GM18526 (cell line): ENCODE measurements around the gene NCK2.

ENCODE experiments used
- POLR2A ChIP-seq: IDR thresholded peaks from 3 replicates; pipeline ENCODE4 v1.6.1; 2011; ENCODE audit not compliant: insufficient read length; ENCODE audit errors: extremely low read depth

The NCK2 gene

DNA sequence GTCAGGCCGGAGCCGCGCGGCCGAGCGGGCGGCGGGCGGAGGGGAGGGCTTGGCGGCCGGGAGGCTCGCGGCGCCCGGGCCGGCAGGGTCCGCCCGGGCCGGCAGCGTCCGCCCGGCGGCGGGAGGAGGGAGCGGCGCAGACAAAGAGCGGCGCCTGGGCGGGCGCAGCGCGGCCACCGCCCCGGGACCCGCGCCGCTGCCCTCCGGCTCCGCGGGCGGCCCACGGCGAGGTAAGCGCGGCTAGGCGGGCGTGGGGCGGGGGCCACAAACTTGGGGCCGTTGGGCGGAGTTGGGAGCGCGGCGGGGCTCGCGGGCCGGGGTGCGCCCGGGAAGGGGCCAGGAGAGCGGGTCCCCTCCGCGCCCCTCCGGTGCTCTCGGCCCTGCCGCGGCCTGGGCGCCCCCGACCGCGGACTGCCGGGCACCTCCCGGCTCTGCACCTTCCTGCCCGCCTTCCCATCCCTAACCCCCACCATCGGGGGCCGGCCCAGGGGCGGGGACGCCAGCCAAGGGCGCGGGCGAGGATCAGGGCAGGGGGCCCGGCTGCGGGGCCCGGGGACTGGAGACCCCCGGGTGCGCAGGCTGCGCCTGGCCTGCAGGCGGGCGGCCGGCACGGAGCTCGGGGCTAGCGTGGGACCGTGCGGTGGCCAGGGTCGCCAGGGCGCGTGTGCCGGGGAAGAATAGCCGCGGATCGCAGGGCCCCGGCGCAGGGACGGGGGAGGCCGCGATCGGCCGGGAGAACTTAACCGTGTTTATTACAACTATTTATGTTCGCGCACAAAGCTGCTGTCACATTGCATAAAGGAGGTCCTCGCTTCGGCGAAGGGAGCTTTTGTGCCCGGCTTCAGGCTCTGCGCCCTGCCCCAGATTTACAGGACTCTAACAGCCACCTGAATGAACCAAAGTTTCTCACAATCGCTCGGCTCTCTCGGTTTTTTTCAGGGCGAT is at the start of gene NCK2:
TSS of gene NCK2 (plus strand) at position 4 of the 945 bp plus-strand sequence. CDS start 110,152 bp downstream, outside the sequence.
- peak; percentile 43 for TF ChIP-seq POLR2A

GRCh38 chr2:105697781-105698449 is 46.8 kb upstream of the NCK2 start:
- no peak for TF ChIP-seq POLR2A

- no peak for TF ChIP-seq POLR2A
Observed at GRCh38 chr2:105698820-105699219, 45.9 kb upstream of the NCK2 start.

DNA sequence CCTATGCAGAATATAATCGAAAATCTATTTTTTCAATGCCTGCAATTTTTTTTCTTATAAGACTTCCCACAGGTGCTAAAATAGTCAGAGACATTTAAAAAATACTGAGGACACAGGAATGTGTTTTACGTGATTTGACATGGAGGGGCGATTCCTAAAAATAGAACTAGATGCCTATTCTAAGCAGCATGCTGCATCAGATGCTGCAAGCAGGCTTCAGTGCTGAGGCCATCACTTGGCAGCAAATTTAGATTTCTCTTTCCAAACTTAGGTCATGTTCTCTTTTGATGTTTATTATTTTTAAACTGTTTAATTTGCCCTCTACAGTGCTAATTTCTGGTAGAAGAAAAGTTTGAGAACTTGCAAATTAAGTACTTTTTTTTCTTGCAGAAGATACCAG is 43.7 kb upstream of the NCK2 start:
- no peak for TF ChIP-seq POLR2A

DNA sequence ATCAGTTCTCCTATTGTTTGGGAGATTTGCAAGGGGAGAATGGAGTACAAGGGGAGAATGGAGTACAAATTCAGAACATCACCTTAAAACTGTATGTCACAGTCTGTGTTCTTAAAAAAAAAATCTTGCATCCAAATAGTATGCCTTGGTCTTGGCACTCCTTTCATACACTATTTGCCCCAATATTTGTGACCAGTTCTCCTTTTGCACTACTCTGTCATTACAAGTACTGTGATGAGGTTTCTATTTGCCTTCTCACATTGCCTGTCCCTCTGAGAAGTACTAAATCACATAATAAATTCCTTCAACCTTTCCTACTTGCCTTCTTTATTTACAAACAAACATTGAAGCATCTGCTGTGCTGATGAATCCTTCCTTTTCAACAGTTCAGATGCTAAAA is 36.0 kb upstream of the NCK2 start:
- TF ChIP-seq POLR2A = no peak

DNA sequence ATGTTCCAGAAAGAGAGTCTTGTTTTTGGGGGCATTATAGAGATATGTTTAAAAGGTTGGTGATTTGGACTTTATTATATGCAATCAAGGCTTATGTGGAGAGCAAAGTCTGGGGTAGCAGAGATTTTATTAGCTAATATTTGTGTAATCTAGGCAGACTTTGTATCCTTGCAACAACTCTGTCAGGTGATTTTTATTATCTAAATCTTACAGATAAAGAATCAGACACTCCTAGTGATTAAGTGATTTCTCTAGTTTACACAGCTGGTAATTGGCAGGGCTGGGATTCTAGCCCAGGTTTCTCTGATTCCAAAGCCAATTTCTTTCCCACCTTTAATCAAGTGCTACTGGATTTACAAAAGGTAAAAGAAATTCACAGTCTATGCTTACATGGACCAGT is 33.3 kb upstream of the NCK2 start:
- TF ChIP-seq POLR2A = no peak

DNA sequence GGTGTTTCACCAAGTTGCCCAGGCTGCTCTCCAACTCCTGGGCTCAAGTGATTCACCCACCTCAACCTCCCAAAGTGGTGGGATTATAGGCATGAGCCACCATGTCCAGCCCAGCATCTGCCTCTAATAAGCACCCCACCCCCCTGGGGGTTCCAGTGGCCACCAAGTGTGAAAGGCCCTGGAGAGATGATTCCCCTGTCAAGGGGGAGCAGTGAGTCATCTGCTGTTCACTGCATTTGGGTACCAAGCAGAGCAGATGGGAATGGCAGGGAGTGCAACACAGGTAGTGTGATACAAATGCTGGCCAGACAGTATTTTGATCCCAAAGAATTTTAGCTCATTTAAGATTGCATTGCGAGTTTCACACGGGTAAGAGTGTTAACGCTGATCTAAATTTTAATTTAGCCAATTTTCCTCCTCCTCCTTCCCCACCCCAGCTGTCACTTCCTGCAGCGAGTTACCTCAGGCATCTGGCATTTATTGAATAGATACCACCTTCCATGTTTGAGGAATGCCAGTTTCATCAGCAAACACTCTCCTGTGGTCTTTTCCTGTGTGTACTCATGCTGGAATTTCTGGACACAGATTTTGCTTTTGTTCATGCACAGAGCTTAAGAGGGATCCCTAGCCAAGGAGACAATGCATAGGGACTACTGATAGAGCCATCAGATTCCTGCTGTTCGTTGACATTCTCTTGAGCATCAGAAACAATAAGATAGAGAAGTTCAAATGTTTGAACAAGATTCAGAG is 32.4 kb upstream of the NCK2 start:
- no peak for TF ChIP-seq POLR2A

DNA sequence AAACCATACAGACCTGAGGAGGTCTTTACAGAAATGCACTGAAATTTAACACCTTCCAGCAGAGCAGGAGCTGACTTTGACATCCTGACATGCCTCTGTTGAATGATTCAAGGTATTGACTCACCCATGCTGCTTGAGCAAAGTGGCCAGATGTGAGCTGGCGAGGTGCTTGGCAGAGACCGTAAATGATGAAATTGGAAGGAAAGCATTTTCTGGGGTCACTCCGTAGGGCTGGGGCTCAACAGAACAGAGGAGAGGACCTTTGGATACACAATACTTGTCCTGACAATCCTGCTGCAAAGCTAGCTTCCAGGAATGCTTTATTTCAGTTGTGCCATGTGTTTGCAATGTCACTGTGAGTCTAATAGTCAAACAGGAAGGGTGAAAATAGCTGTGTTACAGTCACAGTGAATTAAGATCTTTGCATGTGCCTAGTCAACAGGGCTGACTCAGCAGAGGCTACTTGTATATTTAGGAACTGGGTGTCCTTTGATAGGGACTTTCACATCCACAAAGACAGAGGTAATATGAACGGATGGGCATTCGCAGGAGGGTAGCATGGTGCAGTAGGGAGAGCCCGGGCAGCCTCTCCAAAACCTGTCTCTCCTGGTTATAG is 31.6 kb upstream of the NCK2 start:
- no peak for TF ChIP-seq POLR2A

- TF ChIP-seq POLR2A = no peak
Observed at GRCh38 chr2:105714141-105714540, 30.6 kb upstream of the NCK2 start.

- no peak for TF ChIP-seq POLR2A
Observed at GRCh38 chr2:105718846-105719481, 25.7 kb upstream of the NCK2 start.

- no peak for TF ChIP-seq POLR2A
Observed at GRCh38 chr2:105721991-105722511, 22.7 kb upstream of the NCK2 start.

DNA sequence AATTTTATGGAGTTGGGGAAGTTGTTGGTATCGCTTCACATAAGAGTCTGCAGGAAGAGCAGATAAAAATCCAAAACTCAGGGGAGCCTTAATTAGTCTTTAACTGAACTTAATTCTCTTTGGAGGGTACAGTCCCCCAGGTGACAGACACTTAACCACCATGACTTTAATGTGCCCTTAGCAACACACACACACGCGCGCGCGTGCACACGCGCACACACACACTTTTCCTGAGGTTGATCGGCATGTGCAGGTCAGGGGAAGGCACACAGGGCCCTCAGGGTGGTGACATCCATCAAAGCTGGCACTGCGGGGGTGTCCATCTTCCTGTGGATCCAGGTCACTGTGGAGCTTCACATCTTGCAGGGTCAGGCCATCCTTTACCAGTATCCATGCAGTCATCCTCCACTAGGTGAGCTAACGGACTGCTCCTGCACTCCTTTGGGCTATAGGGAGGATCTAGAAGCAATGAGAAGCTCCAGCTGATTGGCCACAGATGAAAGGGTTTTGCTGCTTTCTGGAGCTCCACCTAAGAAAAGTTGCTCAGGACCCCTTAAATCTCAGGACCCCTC is 21.9 kb upstream of the NCK2 start:
- TF ChIP-seq POLR2A = no peak

DNA sequence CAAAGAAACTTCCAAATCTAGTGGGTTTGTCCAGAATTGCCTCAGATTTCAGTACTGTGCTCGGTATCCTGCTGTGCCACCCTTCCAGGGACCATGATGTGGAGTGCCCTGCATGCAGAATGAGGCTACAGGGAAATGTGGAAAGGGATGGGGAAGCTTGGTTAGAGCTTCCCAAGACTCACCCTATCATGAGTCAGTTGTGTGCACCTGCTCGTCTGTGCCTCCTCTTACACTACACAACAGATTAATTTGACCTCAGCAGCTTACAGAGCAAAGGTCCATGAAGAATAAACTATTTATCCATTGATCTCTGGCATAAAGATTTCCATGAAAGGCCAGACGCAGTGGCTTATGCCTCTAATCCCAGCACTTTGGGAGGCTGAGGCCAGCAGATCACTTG is 21.3 kb upstream of the NCK2 start:
- no peak for TF ChIP-seq POLR2A

DNA sequence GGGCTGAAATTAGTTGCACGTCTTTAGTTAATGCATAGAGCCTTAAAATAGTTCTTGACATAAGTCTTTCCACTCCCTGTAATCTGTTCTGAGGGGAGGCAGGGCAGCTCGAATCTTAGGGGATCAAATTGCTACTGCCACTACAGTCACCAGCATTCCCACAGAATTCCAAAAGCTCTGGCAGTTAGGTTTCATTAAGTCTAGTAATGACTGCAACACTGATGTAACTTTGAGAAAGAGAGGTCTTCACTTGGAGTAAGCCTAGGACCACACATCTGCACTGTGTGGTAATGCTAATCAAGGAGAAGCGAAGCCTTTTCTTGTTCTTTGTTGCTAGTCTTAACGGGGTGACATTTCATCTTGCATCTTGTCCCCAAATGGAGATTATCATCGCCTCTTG is 19.3 kb upstream of the NCK2 start:
- TF ChIP-seq POLR2A = no peak
